ENCODE results near the gene PHLPP1.

PHLPP1 gene

DNA sequence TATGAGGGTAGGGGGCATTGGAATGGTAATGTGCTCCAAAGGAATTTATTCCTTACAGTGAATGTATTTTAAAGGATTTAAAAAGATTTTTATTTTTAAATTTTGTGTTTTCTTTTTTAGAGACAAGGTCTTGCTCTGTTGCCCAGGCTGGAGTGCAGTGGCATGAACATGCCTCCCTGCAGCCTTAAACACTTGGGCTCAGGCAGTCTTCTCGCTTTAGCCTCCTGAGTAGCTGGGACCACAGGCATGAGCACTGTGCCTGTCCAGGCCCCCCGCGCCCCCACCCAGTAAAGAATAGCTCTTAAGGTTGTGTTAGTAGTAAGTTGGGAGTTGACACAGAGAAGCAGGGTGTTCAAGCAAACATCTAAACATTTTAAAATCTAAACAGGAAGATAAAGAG is 36.6 kb downstream of the PHLPP1 start:
- TF ChIP-seq TOX (CRISPR knock-in tag; IDR thresholded peaks at IDR 0.05; ENCODE audit: borderline replicate concordance), result no peak
- no peak for ATAC-seq

DNA sequence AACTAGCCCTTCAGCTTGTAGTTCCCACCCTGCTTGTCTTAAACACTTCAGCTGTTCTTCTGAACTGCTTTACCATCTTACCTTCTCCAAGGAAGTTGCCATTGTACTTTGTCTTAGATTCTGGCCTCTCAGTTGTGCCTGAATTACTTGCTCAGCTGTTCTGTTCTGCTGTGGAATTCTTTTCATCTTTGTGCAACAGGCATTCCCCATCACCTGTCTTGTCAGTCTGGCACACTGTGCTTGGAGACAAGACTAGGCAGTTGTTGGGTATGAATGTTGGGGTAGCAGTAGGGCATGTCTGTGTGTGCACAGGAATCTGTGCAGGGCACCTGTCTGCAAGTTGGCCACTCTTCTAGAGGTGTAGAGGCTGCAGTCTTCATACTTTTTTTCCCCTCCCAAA is 38.7 kb downstream of the PHLPP1 start:
- ATAC-seq, result no peak
- TF ChIP-seq, protein P1, sequence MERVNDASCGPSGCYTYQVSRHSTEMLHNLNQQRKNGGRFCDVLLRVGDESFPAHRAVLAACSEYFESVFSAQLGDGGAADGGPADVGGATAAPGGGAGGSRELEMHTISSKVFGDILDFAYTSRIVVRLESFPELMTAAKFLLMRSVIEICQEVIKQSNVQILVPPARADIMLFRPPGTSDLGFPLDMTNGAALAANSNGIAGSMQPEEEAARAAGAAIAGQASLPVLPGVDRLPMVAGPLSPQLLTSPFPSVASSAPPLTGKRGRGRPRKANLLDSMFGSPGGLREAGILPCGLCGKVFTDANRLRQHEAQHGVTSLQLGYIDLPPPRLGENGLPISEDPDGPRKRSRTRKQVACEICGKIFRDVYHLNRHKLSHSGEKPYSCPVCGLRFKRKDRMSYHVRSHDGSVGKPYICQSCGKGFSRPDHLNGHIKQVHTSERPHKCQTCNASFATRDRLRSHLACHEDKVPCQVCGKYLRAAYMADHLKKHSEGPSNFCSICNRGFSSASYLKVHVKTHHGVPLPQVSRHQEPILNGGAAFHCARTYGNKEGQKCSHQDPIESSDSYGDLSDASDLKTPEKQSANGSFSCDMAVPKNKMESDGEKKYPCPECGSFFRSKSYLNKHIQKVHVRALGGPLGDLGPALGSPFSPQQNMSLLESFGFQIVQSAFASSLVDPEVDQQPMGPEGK (CRISPR knock-in tag; IDR thresholded peaks at IDR 0.05; ENCODE audit: borderline replicate concordance), result no peak
- TF ChIP-seq ZC3H10 (CRISPR knock-in tag; IDR thresholded peaks at IDR 0.05) (no peak), ISL1 (CRISPR knock-in tag; IDR thresholded peaks at IDR 0.05) (no peak), TOX (CRISPR knock-in tag; IDR thresholded peaks at IDR 0.05; ENCODE audit: borderline replicate concordance) (no peak), GLIS3 (CRISPR knock-in tag; IDR thresholded peaks at IDR 0.05) (no peak), PPARA (CRISPR knock-in tag; IDR thresholded peaks at IDR 0.05; ENCODE audit: borderline replicate concordance) (no peak), ZNF70 (CRISPR knock-in tag; IDR thresholded peaks at IDR 0.05) (no peak), ZNF8 (CRISPR knock-in tag; IDR thresholded peaks at IDR 0.05) (no peak), SNAI2 (CRISPR knock-in tag; IDR thresholded peaks at IDR 0.05) (no peak), BACH2 (CRISPR knock-in tag; IDR thresholded peaks at IDR 0.05; ENCODE audit: borderline replicate concordance) (no peak)
- TF ChIP-seq, protein P2, sequence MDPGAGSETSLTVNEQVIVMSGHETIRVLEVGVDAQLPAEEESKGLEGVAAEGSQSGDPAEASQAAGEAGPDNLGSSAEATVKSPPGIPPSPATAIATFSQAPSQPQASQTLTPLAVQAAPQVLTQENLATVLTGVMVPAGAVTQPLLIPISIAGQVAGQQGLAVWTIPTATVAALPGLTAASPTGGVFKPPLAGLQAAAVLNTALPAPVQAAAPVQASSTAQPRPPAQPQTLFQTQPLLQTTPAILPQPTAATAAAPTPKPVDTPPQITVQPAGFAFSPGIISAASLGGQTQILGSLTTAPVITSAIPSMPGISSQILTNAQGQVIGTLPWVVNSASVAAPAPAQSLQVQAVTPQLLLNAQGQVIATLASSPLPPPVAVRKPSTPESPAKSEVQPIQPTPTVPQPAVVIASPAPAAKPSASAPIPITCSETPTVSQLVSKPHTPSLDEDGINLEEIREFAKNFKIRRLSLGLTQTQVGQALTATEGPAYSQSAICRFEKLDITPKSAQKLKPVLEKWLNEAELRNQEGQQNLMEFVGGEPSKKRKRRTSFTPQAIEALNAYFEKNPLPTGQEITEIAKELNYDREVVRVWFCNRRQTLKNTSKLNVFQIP (CRISPR knock-in tag; IDR thresholded peaks at IDR 0.05; ENCODE audit: borderline replicate concordance, low read depth), result no peak
- TF ChIP-seq, protein P3, sequence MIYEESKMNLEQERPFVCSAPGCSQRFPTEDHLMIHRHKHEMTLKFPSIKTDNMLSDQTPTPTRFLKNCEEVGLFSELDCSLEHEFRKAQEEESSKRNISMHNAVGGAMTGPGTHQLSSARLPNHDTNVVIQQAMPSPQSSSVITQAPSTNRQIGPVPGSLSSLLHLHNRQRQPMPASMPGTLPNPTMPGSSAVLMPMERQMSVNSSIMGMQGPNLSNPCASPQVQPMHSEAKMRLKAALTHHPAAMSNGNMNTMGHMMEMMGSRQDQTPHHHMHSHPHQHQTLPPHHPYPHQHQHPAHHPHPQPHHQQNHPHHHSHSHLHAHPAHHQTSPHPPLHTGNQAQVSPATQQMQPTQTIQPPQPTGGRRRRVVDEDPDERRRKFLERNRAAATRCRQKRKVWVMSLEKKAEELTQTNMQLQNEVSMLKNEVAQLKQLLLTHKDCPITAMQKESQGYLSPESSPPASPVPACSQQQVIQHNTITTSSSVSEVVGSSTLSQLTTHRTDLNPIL (CRISPR knock-in tag; IDR thresholded peaks at IDR 0.05; ENCODE audit: low read depth), result no peak

DNA sequence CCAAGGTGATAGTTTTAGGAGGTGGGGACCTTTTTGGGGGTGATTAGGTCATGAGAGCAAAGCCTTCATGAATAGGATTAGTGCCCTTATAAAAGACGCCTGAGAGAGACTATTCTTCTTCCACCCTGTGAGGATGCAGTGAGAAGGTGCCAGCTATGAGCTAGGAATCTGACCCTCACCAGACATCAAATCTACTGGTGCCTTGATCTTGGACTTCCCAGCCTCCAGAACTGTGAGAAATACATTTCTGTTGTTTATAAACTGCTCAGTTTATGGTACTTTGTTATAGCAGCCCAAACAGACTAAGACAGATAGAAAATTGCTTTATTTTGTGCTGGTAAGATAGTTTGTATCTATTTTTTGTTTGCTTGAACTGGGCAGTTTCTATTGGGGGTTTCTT is 40.1 kb downstream of the PHLPP1 start:
- no peak for ATAC-seq
- TF ChIP-seq, protein P3 (CRISPR knock-in tag; IDR thresholded peaks at IDR 0.05; ENCODE audit: low read depth), result no peak
- TF ChIP-seq ZNF8 (CRISPR knock-in tag; IDR thresholded peaks at IDR 0.05) (no peak), CSDC2 (CRISPR knock-in tag; IDR thresholded peaks at IDR 0.05) (no peak), TOX (CRISPR knock-in tag; IDR thresholded peaks at IDR 0.05; ENCODE audit: borderline replicate concordance) (no peak), GLIS3 (CRISPR knock-in tag; IDR thresholded peaks at IDR 0.05) (no peak), ESRRG (CRISPR knock-in tag; IDR thresholded peaks at IDR 0.05) (no peak), ZNF70 (CRISPR knock-in tag; IDR thresholded peaks at IDR 0.05) (no peak), TCF4 (CRISPR knock-in tag; IDR thresholded peaks at IDR 0.05; ENCODE audit: borderline replicate concordance) (no peak), ZFP30 (CRISPR knock-in tag; IDR thresholded peaks at IDR 0.05) (no peak), RARB (CRISPR knock-in tag; IDR thresholded peaks at IDR 0.05) (no peak), PPARA (CRISPR knock-in tag; IDR thresholded peaks at IDR 0.05; ENCODE audit: borderline replicate concordance) (no peak), ZC3H10 (CRISPR knock-in tag; IDR thresholded peaks at IDR 0.05) (no peak), OSR1 (CRISPR knock-in tag; IDR thresholded peaks at IDR 0.05) (no peak), SNAI2 (CRISPR knock-in tag; IDR thresholded peaks at IDR 0.05) (no peak)
- TF ChIP-seq, protein P2 (CRISPR knock-in tag; IDR thresholded peaks at IDR 0.05; ENCODE audit: borderline replicate concordance, low read depth), result no peak
- TF ChIP-seq, protein P4, sequence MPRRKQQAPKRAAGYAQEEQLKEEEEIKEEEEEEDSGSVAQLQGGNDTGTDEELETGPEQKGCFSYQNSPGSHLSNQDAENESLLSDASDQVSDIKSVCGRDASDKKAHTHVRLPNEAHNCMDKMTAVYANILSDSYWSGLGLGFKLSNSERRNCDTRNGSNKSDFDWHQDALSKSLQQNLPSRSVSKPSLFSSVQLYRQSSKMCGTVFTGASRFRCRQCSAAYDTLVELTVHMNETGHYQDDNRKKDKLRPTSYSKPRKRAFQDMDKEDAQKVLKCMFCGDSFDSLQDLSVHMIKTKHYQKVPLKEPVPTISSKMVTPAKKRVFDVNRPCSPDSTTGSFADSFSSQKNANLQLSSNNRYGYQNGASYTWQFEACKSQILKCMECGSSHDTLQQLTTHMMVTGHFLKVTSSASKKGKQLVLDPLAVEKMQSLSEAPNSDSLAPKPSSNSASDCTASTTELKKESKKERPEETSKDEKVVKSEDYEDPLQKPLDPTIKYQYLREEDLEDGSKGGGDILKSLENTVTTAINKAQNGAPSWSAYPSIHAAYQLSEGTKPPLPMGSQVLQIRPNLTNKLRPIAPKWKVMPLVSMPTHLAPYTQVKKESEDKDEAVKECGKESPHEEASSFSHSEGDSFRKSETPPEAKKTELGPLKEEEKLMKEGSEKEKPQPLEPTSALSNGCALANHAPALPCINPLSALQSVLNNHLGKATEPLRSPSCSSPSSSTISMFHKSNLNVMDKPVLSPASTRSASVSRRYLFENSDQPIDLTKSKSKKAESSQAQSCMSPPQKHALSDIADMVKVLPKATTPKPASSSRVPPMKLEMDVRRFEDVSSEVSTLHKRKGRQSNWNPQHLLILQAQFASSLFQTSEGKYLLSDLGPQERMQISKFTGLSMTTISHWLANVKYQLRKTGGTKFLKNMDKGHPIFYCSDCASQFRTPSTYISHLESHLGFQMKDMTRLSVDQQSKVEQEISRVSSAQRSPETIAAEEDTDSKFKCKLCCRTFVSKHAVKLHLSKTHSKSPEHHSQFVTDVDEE (CRISPR knock-in tag; IDR thresholded peaks at IDR 0.05), result no peak
- TF ChIP-seq, protein P1 (CRISPR knock-in tag; IDR thresholded peaks at IDR 0.05; ENCODE audit: borderline replicate concordance), result no peak

Measured in SK-N-SH treated with all-trans-retinoic acid at 6 μM for 48 hours (cell line).